ENCODE results near the gene MPP4. TPM values are rescaled to one million over a fixed set of nuclear protein-coding genes. Genes with fewer than 3 reads are reported as not detected.

MPP4 gene
- total and polyA plus RNA-seq, 2 of the 13 experiments (the other 11 are each of a cell fraction or from before 2014, with no cell fraction given) = not detected

GRCh38 chr2:201685156-201685555 lies 13.3 kb downstream of the MPP4 start (continued):
- TF ChIP-seq ZFYVE20 (CRISPR knock-in tag; IDR thresholded peaks at IDR 0.05; ENCODE audit: borderline replicate concordance, low read depth) (no peak), ZHX2 (IDR thresholded peaks at IDR 0.05; ENCODE audit: low read depth) (no peak), ZHX2 (CRISPR knock-in tag; IDR thresholded peaks at IDR 0.05; ENCODE audit: borderline replicate concordance) (no peak)
- TF ChIP-seq, protein P1, sequence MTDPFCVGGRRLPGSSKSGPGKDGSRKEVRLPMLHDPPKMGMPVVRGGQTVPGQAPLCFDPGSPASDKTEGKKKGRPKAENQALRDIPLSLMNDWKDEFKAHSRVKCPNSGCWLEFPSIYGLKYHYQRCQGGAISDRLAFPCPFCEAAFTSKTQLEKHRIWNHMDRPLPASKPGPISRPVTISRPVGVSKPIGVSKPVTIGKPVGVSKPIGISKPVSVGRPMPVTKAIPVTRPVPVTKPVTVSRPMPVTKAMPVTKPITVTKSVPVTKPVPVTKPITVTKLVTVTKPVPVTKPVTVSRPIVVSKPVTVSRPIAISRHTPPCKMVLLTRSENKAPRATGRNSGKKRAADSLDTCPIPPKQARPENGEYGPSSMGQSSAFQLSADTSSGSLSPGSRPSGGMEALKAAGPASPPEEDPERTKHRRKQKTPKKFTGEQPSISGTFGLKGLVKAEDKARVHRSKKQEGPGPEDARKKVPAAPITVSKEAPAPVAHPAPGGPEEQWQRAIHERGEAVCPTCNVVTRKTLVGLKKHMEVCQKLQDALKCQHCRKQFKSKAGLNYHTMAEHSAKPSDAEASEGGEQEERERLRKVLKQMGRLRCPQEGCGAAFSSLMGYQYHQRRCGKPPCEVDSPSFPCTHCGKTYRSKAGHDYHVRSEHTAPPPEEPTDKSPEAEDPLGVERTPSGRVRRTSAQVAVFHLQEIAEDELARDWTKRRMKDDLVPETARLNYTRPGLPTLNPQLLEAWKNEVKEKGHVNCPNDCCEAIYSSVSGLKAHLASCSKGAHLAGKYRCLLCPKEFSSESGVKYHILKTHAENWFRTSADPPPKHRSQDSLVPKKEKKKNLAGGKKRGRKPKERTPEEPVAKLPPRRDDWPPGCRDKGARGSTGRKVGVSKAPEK (CRISPR knock-in tag; IDR thresholded peaks at IDR 0.05; ENCODE audit: borderline replicate concordance) = no peak
